OCI-LY1 (cell line): ENCODE measurements around the gene PAPPA.

Source experiments
- H2AFZ ChIP-seq: fragments of 200-600 bp; sonication (generic), shearing (Covaris generic); 2 replicates; pipeline ENCODE4 v1.6.0; 2014; ENCODE audit warnings: antibody characterized with exemption, mild to moderate bottlenecking, low read length
- H3F3A ChIP-seq: fragments of 200-600 bp; sonication (generic), shearing (Covaris generic); 2 replicates; pipeline ENCODE4 v1.6.0; 2014; ENCODE audit warnings: mild to moderate bottlenecking, antibody characterized with exemption, low read length, moderate library complexity; ENCODE audit not compliant: insufficient read depth
- H3K27ac ChIP-seq: fragments of 200-600 bp; sonication (generic); 2 replicates; pipeline ENCODE4 v1.5.1; 2014; ENCODE audit warnings: low read length, mixed run types, mild to moderate bottlenecking, low read depth; ENCODE audit not compliant: poor library complexity, severe bottlenecking
- H3K27me3 ChIP-seq: fragments of 200-600 bp; sonication (generic); 2 replicates; pipeline ENCODE4 v1.6.0; 2014; ENCODE audit warnings: antibody characterized with exemption, mild to moderate bottlenecking, low read length, moderate library complexity; ENCODE audit not compliant: insufficient read depth
- H3K36me3 ChIP-seq: fragments of 200-600 bp; sonication (generic); 2 replicates; pipeline ENCODE4 v1.6.1; 2014; ENCODE audit warnings: mild to moderate bottlenecking, antibody characterized with exemption, low read length, moderate library complexity, mixed read lengths; ENCODE audit not compliant: insufficient read depth
- H3K4me1 ChIP-seq: fragments of 200-600 bp; sonication (generic); 2 replicates; pipeline ENCODE4 v1.5.1; 2014; ENCODE audit warnings: mild to moderate bottlenecking, low read length, moderate library complexity; ENCODE audit not compliant: insufficient read depth, severe bottlenecking
- H3K4me2 ChIP-seq: fragments of 200-600 bp; sonication (generic), shearing (Covaris generic); 2 replicates; pipeline ENCODE4 v1.6.1; 2014; ENCODE audit warnings: low read length
- H3K4me3 ChIP-seq: fragments of 200-600 bp; sonication (generic); 2 replicates; pipeline ENCODE4 v1.5.1; 2014; ENCODE audit warnings: low read length, low read depth, mild to moderate bottlenecking, mixed read lengths; ENCODE audit not compliant: poor library complexity, severe bottlenecking
- H3K79me2 ChIP-seq: fragments of 200-600 bp; shearing (Covaris generic); 2 replicates; pipeline ENCODE4 v1.6.1; 2016; ENCODE audit warnings: mixed run types, low read length, mixed read lengths; ENCODE audit not compliant: insufficient read depth
- H3K9ac ChIP-seq: fragments of 200-600 bp; sonication (generic), shearing (Covaris generic); 2 replicates; pipeline ENCODE4 v1.6.1; 2014; ENCODE audit warnings: mild to moderate bottlenecking, low read length, mixed read lengths
- H3K9me2 ChIP-seq: fragments of 200-600 bp; sonication (generic), shearing (Covaris generic); 2 replicates; pipeline ENCODE4 v1.6.1; 2014; ENCODE audit warnings: low read depth, mild to moderate bottlenecking, low read length, mixed read lengths
- H3K9me3 ChIP-seq: fragments of 200-600 bp; shearing (Covaris generic); 2 replicates; pipeline ENCODE4 v1.6.1; 2014; ENCODE audit warnings: low read length, mixed read lengths
- H4K20me1 ChIP-seq: fragments of 200-600 bp; sonication (generic), shearing (Covaris generic); 2 replicates; pipeline ENCODE4 v1.6.0; 2016; ENCODE audit warnings: mild to moderate bottlenecking, low read length; ENCODE audit not compliant: insufficient read depth
- EZH2 ChIP-seq: fragments of 200-600 bp; sonication (generic), shearing (Covaris generic); IDR thresholded peaks from 2 replicates; pipeline ENCODE4 v1.8.0; 2017; ENCODE audit warnings: borderline replicate concordance, mixed run types, mild to moderate bottlenecking, antibody characterized with exemption, low read length, moderate library complexity, mixed read lengths
- TF ChIP-seq, protein P1 (sequence below): fragments of 200-600 bp; sonication (generic), shearing (Covaris generic); IDR thresholded peaks from 2 replicates; pipeline ENCODE4 v1.5.1; 2017; ENCODE audit warnings: mild to moderate bottlenecking, antibody characterized with exemption, low read length, moderate library complexity, mixed read lengths

Gene PAPPA

DNA sequence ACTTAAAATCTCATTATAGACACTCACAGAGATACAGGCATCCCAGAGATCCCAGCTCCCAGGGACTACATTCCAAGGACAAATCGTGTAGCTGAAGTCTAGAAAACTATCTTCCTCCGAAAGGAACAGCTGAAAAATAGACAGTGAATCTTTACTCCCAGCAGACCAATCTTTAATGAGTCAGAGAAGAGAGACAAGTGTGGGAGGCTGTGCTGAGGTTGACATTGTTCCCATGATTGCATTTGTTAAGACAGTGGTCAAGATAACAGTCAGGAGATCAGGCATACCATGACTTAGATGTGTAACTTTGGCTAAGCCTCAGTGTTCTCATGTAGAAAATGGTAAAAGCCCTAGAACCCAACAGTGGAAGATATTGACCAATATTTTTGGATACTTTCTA lies 120.7 kb downstream of the PAPPA start:
- Histone ChIP-seq H3K4me3 (no peak overlapping the region), H3F3A (no peaks in the 10 kb centered on the region), H3K27me3 (no peaks in the 10 kb centered on the region), H2AFZ (no peak overlapping the region), H3K36me3 (no peaks in the 10 kb centered on the region), H3K27ac (no peak overlapping the region), H3K4me2 (no peak overlapping the region), H3K4me1 (no peaks in the 10 kb centered on the region), H4K20me1 (no peaks in the 10 kb centered on the region), H3K9me3 (no peaks in the 10 kb centered on the region), H3K9me2 (no peaks in the 10 kb centered on the region), H3K79me2 (no peaks in the 10 kb centered on the region), H3K9ac (no peak overlapping the region)
- TF ChIP-seq, protein P1, sequence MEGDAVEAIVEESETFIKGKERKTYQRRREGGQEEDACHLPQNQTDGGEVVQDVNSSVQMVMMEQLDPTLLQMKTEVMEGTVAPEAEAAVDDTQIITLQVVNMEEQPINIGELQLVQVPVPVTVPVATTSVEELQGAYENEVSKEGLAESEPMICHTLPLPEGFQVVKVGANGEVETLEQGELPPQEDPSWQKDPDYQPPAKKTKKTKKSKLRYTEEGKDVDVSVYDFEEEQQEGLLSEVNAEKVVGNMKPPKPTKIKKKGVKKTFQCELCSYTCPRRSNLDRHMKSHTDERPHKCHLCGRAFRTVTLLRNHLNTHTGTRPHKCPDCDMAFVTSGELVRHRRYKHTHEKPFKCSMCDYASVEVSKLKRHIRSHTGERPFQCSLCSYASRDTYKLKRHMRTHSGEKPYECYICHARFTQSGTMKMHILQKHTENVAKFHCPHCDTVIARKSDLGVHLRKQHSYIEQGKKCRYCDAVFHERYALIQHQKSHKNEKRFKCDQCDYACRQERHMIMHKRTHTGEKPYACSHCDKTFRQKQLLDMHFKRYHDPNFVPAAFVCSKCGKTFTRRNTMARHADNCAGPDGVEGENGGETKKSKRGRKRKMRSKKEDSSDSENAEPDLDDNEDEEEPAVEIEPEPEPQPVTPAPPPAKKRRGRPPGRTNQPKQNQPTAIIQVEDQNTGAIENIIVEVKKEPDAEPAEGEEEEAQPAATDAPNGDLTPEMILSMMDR: no peak
- no peak for TF ChIP-seq EZH2

DNA sequence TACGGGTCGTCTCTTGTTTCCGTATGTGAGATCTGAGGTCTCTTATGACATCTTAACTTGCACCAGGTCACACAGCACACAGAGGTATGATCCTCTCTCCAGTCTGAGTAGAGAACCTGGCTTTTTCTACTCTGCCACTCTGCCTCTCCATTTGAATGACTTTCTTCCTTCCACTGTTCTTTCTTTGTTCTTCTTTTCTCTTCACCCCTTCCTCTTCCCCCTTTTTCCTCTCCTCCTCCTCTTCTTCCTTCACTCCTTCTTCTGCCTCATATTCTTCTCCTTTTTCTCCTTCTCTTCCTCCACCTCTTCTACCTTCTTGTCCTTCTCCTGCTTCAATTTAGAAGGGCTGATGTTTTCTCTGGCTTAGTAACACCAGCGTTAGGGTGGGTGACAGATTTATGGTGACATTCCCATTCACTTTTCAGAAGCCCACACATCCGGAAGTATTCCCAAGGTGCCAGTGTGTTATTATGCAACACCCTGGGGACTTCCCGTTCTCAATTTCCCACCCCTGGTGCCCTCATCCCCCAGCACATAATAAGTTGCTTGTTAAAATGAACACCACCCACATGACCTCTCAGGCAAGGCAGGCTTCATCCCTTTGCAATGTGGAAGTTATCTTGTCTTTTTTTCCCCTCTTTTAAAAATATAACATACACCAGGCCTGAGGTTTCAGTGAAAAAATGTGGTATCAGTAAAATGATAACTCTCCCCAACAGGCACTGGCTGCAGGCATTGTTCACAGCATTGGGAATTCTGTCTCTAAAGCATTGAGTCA lies 122.0 kb downstream of the PAPPA start:
- TF ChIP-seq, protein P1: no peak
- no peaks in the 10 kb centered on the region for H3K27me3 ChIP-seq

DNA sequence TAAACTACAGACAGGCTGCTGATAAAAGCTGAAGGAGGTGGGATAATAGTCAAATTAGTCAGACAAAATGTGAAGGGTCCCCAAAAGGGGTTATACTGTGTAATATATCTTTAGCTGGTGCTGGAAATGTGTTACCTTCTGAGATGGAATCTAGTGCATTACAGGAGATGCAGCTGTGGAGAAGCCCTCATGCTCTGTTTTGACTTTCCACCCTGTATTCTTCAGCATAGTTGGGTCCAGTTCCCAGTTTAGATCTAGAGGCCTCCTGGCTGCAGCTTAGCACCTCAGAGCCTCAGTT lies 122.6 kb downstream of the PAPPA start:
- no peaks in the 10 kb centered on the region for H3K27me3 ChIP-seq
- no peak overlapping the region for H3K9ac ChIP-seq
- no peak overlapping the region for H3K27ac ChIP-seq
- no peak overlapping the region for H3K4me3 ChIP-seq
- no peaks in the 10 kb centered on the region for H3K79me2 ChIP-seq
- H4K20me1 ChIP-seq: no peaks in the 10 kb centered on the region
- H3K9me3 ChIP-seq: no peaks in the 10 kb centered on the region
- no peaks in the 10 kb centered on the region for H3K4me1 ChIP-seq
- H3K4me2 ChIP-seq: no peak overlapping the region
- H2AFZ ChIP-seq: no peak overlapping the region
- H3K9me2 ChIP-seq: no peaks in the 10 kb centered on the region
- H3F3A ChIP-seq: no peaks in the 10 kb centered on the region
- H3K36me3 ChIP-seq: no peaks in the 10 kb centered on the region
- TF ChIP-seq EZH2: no peak
- TF ChIP-seq, protein P1: no peak

More for the DNA sequence above, 122.0 kb downstream of the PAPPA start:
- no peaks in the 10 kb centered on the region for H3K9me2 ChIP-seq
- no peak overlapping the region for H3K27ac ChIP-seq
- H2AFZ ChIP-seq: no peak overlapping the region
- no peaks in the 10 kb centered on the region for H4K20me1 ChIP-seq
- no peaks in the 10 kb centered on the region for H3K36me3 ChIP-seq
- no peak overlapping the region for H3K4me3 ChIP-seq
- no peaks in the 10 kb centered on the region for H3K9me3 ChIP-seq
- no peaks in the 10 kb centered on the region for H3F3A ChIP-seq
- H3K9ac ChIP-seq: no peak overlapping the region
- no peaks in the 10 kb centered on the region for H3K4me1 ChIP-seq
- no peaks in the 10 kb centered on the region for H3K79me2 ChIP-seq
- H3K4me2 ChIP-seq: no peak overlapping the region
